ENCODE measurements around the gene ABTB1. TPM values are rescaled to one million over a fixed set of nuclear protein-coding genes. Genes with fewer than 3 reads are reported as not detected.

The ABTB1 gene
- total and polyA plus RNA-seq, 2 donors (not counting 1 experiment from before 2014, with no cell fraction given) = 11.8 to 15.5 TPM

DNA sequence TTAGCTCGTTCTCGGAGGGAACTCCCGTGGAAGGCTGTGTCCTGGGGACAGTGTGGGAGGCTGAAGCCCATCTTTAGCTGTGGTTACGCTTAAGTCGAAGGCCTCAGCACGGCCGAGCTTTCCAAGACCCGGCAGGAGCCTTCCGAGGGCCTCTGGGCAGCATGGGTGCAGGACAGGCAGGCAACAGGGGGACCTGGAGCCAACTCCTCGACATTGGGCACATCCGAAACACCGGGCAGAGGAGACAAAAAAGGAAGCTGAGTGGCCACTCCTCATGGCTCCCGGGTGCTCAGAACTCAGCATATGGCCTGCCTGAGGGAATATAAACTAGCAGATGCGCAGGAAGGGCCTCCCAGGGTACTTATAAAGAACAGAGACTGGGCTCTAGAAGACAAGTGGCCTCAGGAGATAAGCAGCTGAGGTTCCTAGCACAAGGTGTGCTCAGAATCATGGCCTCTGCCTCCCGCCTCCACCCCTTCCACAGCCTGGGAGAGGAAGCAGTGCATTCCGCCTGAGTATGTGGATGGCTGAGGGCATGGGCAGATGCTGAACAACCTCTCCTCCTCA lies 34.1 kb downstream of the ABTB1 start:
- Histone ChIP-seq H3K27me3 (ENCODE audit: control insufficient read depth, insufficient read depth, low read length) (no peaks in the 10 kb centered on the region), H2AFZ (ENCODE audit: low read length) (no peak overlapping the region), H3K4me1 (ENCODE audit: control insufficient read depth, extremely low read depth, insufficient read depth, low read length) (peaks cover 3% of the 10 kb centered on the region), H3K9ac (ENCODE audit: insufficient read depth, low read length) (no peak overlapping the region), H3K9me3 (ENCODE audit: control insufficient read depth, insufficient read depth, low read depth, low read length) (no peaks in the 10 kb centered on the region), H4K20me1 (ENCODE audit: control insufficient read depth, extremely low read depth, insufficient read depth, low read length) (no peaks in the 10 kb centered on the region), H3K4me2 (ENCODE audit: extremely low read depth, insufficient read depth, low read length) (no peak overlapping the region), H3K27ac (ENCODE audit: insufficient read depth, low read length) (no peak overlapping the region), H3K36me3 (ENCODE audit: control insufficient read depth, insufficient read depth, low read length) (no peaks in the 10 kb centered on the region), H3K79me2 (ENCODE audit: control insufficient read depth, insufficient read depth, low read length) (no peaks in the 10 kb centered on the region), H3K4me3 (replicated peaks in 1 of 4; ENCODE audit: control extremely low read depth in 1 of 4, insufficient read depth in 1 of 4, low read depth in 3 of 4, low read length in 4 of 4) (no peak overlapping the region)
- DNase-seq (ENCODE audit: low read depth in 2 of 2) = no peak
- TF ChIP-seq, protein P1, sequence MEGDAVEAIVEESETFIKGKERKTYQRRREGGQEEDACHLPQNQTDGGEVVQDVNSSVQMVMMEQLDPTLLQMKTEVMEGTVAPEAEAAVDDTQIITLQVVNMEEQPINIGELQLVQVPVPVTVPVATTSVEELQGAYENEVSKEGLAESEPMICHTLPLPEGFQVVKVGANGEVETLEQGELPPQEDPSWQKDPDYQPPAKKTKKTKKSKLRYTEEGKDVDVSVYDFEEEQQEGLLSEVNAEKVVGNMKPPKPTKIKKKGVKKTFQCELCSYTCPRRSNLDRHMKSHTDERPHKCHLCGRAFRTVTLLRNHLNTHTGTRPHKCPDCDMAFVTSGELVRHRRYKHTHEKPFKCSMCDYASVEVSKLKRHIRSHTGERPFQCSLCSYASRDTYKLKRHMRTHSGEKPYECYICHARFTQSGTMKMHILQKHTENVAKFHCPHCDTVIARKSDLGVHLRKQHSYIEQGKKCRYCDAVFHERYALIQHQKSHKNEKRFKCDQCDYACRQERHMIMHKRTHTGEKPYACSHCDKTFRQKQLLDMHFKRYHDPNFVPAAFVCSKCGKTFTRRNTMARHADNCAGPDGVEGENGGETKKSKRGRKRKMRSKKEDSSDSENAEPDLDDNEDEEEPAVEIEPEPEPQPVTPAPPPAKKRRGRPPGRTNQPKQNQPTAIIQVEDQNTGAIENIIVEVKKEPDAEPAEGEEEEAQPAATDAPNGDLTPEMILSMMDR (conservative IDR thresholded peaks at IDR 0.05 in 1 of 2, IDR thresholded peaks at IDR 0.05 in 1 of 2; ENCODE audit: low read depth in 1 of 2, low read length in 2 of 2) = no peak
- no peak for TF ChIP-seq EZH2 (IDR thresholded peaks at IDR 0.05; ENCODE audit: low read length, missing control alignments)

DNA sequence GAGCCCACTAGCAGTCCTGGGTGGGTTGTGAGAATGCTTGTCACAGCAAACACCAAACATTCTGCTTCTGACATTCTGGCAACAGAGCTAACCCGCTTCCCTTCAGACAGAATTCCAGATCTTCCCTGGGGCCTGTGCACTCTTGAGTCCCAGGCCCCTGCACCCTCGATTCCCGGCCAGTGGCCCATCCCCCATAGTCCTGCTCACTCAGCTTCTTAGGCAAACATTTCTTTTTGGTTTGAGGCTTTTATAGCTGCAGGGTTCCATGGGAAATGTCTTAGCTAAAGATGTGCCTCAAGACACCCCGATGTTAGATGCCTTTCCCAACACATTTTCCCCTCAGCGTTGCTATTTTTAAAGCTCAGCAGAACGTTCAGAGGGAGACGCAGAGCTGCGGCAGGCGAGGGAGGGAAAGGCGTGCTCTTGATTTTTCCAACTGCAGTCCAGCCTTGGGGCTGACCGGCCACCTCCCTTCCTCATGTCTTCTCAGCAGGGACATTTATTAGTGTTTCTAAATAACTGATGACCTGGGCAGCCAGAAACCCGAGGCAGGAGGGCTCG lies 35.2 kb downstream of the ABTB1 start:
- Histone ChIP-seq H3K4me3 (replicated peaks in 1 of 4; ENCODE audit: control extremely low read depth in 1 of 4, insufficient read depth in 1 of 4, low read depth in 3 of 4, low read length in 4 of 4) (no peak overlapping the region), H3K36me3 (ENCODE audit: control insufficient read depth, insufficient read depth, low read length) (no peaks in the 10 kb centered on the region), H3K9ac (ENCODE audit: insufficient read depth, low read length) (no peak overlapping the region), H3K4me1 (ENCODE audit: control insufficient read depth, extremely low read depth, insufficient read depth, low read length) (peaks cover 3% of the 10 kb centered on the region), H3K27me3 (ENCODE audit: control insufficient read depth, insufficient read depth, low read length) (no peaks in the 10 kb centered on the region), H3K27ac (ENCODE audit: insufficient read depth, low read length) (no peak overlapping the region), H3K9me3 (ENCODE audit: control insufficient read depth, insufficient read depth, low read depth, low read length) (no peaks in the 10 kb centered on the region), H3K4me2 (ENCODE audit: extremely low read depth, insufficient read depth, low read length) (no peak overlapping the region), H3K79me2 (ENCODE audit: control insufficient read depth, insufficient read depth, low read length) (no peaks in the 10 kb centered on the region), H4K20me1 (ENCODE audit: control insufficient read depth, extremely low read depth, insufficient read depth, low read length) (no peaks in the 10 kb centered on the region), H2AFZ (ENCODE audit: low read length) (no peak overlapping the region)
- DNase-seq (ENCODE audit: low read depth in 2 of 2) = no peak
- TF ChIP-seq, protein P1 (conservative IDR thresholded peaks at IDR 0.05 in 1 of 2, IDR thresholded peaks at IDR 0.05 in 1 of 2; ENCODE audit: low read depth in 1 of 2, low read length in 2 of 2) = no peak
- no peak for TF ChIP-seq EZH2 (IDR thresholded peaks at IDR 0.05; ENCODE audit: low read length, missing control alignments)

DNA sequence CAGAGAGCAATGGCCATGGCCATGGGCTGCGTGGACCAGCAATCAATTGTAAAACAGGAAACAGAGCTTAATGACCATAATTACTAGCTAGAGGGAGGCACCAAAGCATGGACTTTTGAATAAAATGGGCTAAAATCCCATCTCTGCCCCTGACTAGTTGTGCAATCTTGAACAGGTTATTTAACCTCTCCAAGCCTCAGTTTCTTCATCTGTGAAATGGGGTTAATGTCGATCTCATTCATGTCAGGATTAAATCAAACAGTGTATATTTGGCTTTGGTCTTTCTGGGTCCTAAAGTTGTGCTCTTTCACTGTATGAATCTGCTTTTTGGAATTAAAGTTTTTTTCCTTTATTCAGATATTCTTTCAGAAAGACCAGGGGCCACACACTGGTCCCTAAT lies 36.1 kb downstream of the ABTB1 start:
- H3K36me3 ChIP-seq (ENCODE audit: control insufficient read depth, insufficient read depth, low read length) = peaks cover 2% of the 10 kb centered on the region
- H3K4me2 ChIP-seq (ENCODE audit: extremely low read depth, insufficient read depth, low read length) = no peak overlapping the region
- H3K27ac ChIP-seq (ENCODE audit: insufficient read depth, low read length) = no peak overlapping the region
- H3K79me2 ChIP-seq (ENCODE audit: control insufficient read depth, insufficient read depth, low read length) = no peaks in the 10 kb centered on the region
- H3K9ac ChIP-seq (ENCODE audit: insufficient read depth, low read length) = no peak overlapping the region
- DNase-seq (ENCODE audit: low read depth in 2 of 2) = no peak
- H3K27me3 ChIP-seq (ENCODE audit: control insufficient read depth, insufficient read depth, low read length) = no peaks in the 10 kb centered on the region
- no peaks in the 10 kb centered on the region for H3K4me1 ChIP-seq (ENCODE audit: control insufficient read depth, extremely low read depth, insufficient read depth, low read length)
- TF ChIP-seq EZH2 (IDR thresholded peaks at IDR 0.05; ENCODE audit: low read length, missing control alignments) = no peak
- TF ChIP-seq, protein P1 (conservative IDR thresholded peaks at IDR 0.05 in 1 of 2, IDR thresholded peaks at IDR 0.05 in 1 of 2; ENCODE audit: low read depth in 1 of 2, low read length in 2 of 2) = no peak
- H3K9me3 ChIP-seq (ENCODE audit: control insufficient read depth, insufficient read depth, low read depth, low read length) = no peaks in the 10 kb centered on the region
- no peaks in the 10 kb centered on the region for H4K20me1 ChIP-seq (ENCODE audit: control insufficient read depth, extremely low read depth, insufficient read depth, low read length)
- H3K4me3 ChIP-seq (replicated peaks in 1 of 4; ENCODE audit: control extremely low read depth in 1 of 4, insufficient read depth in 1 of 4, low read depth in 3 of 4, low read length in 4 of 4) = no peak overlapping the region
- no peak overlapping the region for H2AFZ ChIP-seq (ENCODE audit: low read length)

Data from fibroblast of lung (primary cell).